Central memory CD8-positive, alpha-beta T cell (primary cell): ENCODE results near the gene KY.

Experiments
- ATAC-seq: fragments of 150-1000 bp; cut with Tn5 transposase; replicated peaks from 2 replicates; pipeline ENCODE4 v1.10.0; 2022; ENCODE audit warnings: mild to moderate bottlenecking, moderate FRiP score, moderate number of reproducible peaks; ENCODE audit not compliant: poor library complexity, severe bottlenecking; ENCODE audit errors: extremely low read depth
- DNase-seq, 2 donors: peaks; one replicate each; pipeline ENCODE4 v3.0.0; 2021; ENCODE audit warnings: low spot score in 2 of 2
- H3K27ac Mint-ChIP-seq: one replicate; pipeline ENCODE4 v1.8.0; 2022; ENCODE audit warnings: low read depth, mild to moderate bottlenecking, moderate library complexity, mixed read lengths
- H3K27me3 Mint-ChIP-seq: one replicate; pipeline ENCODE4 v1.8.0; 2022; ENCODE audit warnings: mixed read lengths
- H3K36me3 Mint-ChIP-seq: one replicate; pipeline ENCODE4 v1.8.0; 2022; ENCODE audit warnings: mild to moderate bottlenecking, moderate library complexity, mixed read lengths; ENCODE audit not compliant: insufficient read depth
- H3K4me1 Mint-ChIP-seq: one replicate; pipeline ENCODE4 v1.8.0; 2022; ENCODE audit warnings: mixed read lengths
- H3K4me3 Mint-ChIP-seq: one replicate; pipeline ENCODE4 v1.8.0; 2022; ENCODE audit warnings: mild to moderate bottlenecking, moderate library complexity, mixed read lengths
- H3K9me3 Mint-ChIP-seq: one replicate; pipeline ENCODE4 v1.8.0; 2022; ENCODE audit warnings: mixed read lengths

The KY gene

DNA sequence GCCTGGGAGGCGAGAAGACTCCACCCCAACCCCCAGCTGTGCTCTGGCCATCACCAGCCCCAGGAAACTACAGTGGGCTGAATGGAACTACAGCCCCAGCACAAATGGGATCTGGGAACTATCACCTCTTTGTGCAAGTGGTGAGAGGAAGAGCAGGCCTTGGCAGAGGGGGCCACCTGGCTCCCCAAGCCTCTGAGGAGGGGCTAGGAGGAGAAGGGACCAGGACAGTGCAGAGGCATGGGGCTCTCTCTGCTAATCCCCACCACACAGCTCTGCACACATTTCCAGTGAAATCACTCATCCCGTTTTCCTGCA is 31.6 kb downstream of the KY start:
- ATAC-seq = no peak
- Mint-ChIP-seq H3K9me3 (no peaks in the 10 kb centered on the region), H3K4me1 (no peaks in the 10 kb centered on the region), H3K36me3 (no peaks in the 10 kb centered on the region), H3K4me3 (no peak overlapping the region), H3K27me3 (no peaks in the 10 kb centered on the region), H3K27ac (no peak overlapping the region)
- DNase-seq = no peak

DNA sequence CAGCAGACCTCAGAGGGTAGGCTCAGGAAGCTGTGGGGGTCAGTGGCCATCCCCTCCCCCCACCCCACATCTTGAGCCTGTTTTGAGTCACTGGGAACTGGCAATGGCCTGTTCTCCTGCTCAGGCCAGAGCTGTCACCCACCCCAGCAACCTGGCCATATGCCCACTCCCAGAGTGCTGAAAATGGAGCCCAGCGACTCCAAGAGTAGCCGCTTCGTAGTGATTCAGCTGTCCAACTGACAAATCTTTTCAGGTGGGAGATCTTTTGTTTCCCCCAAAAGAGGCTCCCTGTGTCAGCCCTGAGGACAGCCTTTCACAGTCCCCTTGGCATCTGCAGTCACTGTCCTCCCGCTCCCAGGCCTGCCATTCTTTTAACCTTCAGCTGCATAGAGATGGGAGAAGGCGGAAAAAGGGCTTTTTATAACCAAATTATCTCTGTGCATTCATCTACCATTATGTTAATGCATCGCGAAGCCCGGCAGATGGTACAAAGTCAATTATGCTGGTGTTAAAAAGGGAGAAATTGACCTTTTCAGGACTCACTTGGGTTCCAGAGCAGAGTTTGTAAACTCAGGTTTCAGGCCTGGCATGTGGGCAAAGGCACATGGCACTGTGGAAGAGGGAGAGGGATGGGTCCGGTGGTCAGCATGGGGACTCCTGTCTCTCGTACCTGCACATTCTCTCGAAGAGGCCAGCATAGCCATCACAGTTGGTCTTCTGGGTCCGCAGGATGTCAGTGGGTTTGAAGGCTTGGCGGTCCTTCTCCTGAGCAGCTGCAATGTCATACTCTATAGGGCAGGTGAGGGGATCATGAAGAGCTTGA is 32.1 kb downstream of the KY start:
- no peak overlapping the region for H3K4me3 Mint-ChIP-seq
- no peaks in the 10 kb centered on the region for H3K36me3 Mint-ChIP-seq
- H3K9me3 Mint-ChIP-seq = no peaks in the 10 kb centered on the region
- DNase-seq (no peak), ATAC-seq (no peak)
- no peaks in the 10 kb centered on the region for H3K4me1 Mint-ChIP-seq
- no peak overlapping the region for H3K27ac Mint-ChIP-seq
- H3K27me3 Mint-ChIP-seq = no peaks in the 10 kb centered on the region

DNA sequence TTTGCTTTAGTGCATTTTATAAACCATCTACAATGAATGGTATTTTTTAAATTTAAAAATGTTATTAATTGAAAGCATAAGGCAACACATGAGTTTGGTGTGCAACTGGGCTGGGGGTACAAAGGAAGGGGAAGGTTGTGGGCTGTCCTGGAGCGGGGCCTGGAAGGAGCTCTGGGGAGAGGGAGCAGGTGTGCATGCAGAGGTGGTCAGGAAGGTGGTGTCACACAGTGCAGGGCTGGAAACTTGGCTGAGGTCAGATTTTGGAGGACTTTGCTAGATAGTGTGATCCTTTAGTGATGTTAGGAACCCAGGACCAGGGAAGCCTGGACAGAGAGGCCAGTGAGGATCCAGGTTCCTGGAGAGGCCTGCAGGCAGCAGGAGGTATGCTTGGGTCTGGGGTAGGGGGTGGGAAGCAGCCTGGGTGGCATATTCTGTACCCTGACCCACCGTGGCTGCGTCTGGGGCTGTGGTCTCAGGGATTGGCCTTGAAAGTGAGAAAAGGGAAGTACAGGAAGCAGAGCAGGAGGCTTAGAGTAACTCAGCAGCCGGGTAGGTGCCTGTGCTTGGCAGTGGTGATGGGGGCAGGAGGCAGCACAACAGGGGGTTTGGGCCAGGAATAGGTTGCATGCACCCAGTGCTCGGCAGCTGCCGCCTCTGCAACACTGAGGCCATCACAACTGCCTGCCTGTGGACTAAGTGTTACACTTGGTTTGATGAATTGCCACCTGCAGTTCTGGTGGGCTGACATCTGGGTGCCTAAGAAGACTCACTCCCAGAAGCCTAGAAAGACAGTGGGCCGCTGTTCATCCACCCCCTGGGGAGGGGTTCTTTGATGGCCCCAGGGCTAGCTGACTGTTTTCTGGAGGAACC is 33.0 kb downstream of the KY start:
- H3K9me3 Mint-ChIP-seq = no peaks in the 10 kb centered on the region
- no peaks in the 10 kb centered on the region for H3K27me3 Mint-ChIP-seq
- DNase-seq (no peak), ATAC-seq (no peak)
- H3K4me1 Mint-ChIP-seq = no peaks in the 10 kb centered on the region
- H3K4me3 Mint-ChIP-seq = no peak overlapping the region
- H3K36me3 Mint-ChIP-seq = no peaks in the 10 kb centered on the region
- no peak overlapping the region for H3K27ac Mint-ChIP-seq

DNA sequence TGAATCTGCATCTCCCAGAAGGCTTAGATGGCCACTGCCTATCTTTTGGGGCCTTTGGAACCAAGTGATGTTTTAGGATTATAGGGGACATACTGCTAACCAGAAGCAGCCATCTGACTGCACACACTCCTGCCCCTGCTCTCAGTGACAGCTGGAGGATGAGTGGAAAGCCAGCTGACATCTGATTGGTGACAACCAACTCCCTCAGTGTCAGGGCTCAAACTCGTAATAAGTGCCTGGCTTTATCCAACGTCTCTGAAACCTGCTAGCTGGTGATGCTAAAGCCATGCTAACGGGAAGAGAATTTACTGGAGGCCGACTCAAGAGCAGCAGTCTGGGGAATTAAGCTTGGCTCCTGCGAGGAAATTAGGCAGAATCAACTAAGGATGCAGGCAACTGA is 35.1 kb downstream of the KY start:
- DNase-seq (no peak), ATAC-seq (no peak)
- H3K27me3 Mint-ChIP-seq = peaks cover 5% of the 10 kb centered on the region
- H3K9me3 Mint-ChIP-seq = no peaks in the 10 kb centered on the region
- no peaks in the 10 kb centered on the region for H3K36me3 Mint-ChIP-seq
- H3K27ac Mint-ChIP-seq = no peak overlapping the region
- H3K4me3 Mint-ChIP-seq = no peak overlapping the region
- H3K4me1 Mint-ChIP-seq = no peaks in the 10 kb centered on the region

DNA sequence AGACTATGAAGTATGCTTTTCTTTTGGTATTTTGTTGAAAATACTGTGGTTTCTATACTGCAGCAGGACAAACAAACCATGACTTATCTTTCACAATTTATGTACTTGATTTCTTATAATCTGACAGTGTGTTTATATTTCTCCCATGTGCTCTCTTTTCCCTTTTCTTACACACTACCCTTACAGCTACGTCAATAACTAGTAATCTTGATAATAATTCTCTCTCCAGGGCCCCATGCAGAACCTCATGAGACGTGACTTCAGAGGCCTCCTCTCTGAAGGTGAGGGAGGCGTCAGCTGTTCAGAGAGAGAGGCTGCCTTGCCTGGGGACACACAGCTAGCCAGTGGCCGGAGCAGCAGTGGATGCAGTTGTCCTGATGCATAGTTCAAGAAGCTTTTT is 35.9 kb downstream of the KY start:
- H3K36me3 Mint-ChIP-seq = no peaks in the 10 kb centered on the region
- H3K4me3 Mint-ChIP-seq = no peak overlapping the region
- peaks cover 13% of the 10 kb centered on the region for H3K27me3 Mint-ChIP-seq
- no peaks in the 10 kb centered on the region for H3K4me1 Mint-ChIP-seq
- ATAC-seq (no peak), DNase-seq (no peak)
- no peak overlapping the region for H3K27ac Mint-ChIP-seq
- no peaks in the 10 kb centered on the region for H3K9me3 Mint-ChIP-seq

DNA sequence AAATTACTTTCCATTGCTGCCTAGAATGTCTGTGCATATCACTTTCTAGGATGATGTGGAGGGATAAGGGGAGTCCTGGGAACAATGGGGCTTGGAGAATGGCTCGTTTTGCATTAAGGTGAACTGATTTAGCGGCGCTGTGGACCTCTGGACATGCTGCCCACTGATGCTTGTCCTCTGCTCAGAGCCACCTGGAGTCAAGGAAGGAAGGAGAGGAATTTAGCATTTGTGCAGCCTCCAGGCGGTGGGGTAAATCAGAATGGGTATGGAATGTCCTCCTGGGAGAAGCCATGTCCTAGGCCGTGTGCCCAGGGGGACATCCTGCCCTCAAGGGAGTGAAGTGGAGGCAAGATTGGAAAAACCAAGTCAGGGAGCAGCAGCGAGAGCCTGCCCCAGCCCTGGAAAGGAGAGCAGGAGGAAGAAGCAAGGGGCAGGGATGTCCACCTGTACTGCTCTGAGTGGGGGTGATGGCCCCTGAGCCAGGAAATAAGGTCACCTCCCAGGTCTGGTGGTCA is 37.8 kb downstream of the KY start:
- Mint-ChIP-seq H3K27me3 (peaks cover 31% of the 10 kb centered on the region), H3K27ac (no peak overlapping the region), H3K9me3 (no peaks in the 10 kb centered on the region), H3K36me3 (no peaks in the 10 kb centered on the region), H3K4me1 (no peaks in the 10 kb centered on the region), H3K4me3 (no peak overlapping the region)
- ATAC-seq (no peak), DNase-seq (no peak)

DNA sequence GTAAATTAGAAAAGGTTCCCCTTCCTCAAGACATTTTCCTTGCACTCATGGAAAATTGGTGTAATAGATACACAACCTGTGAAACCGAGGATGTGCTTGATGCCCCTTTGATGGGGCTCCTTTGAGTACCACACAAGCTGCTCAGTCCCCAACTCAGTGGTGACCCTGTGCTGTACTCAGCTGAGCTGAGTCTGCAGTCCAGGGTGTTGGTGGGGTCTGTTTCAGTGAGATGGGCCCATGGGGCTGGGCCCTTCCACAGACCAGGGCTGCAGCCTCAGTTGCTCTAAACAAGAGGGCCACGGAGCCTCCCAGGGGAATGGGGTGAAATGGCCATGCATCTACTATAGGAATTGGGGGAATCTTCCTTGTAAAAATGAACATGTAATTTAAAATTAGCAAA is 39.3 kb downstream of the KY start:
- Mint-ChIP-seq H3K36me3 (no peaks in the 10 kb centered on the region), H3K9me3 (no peaks in the 10 kb centered on the region), H3K4me1 (no peaks in the 10 kb centered on the region), H3K27me3 (peaks cover 31% of the 10 kb centered on the region), H3K27ac (no peak overlapping the region), H3K4me3 (no peak overlapping the region)
- no peak for ATAC-seq
- DNase-seq = no peak

DNA sequence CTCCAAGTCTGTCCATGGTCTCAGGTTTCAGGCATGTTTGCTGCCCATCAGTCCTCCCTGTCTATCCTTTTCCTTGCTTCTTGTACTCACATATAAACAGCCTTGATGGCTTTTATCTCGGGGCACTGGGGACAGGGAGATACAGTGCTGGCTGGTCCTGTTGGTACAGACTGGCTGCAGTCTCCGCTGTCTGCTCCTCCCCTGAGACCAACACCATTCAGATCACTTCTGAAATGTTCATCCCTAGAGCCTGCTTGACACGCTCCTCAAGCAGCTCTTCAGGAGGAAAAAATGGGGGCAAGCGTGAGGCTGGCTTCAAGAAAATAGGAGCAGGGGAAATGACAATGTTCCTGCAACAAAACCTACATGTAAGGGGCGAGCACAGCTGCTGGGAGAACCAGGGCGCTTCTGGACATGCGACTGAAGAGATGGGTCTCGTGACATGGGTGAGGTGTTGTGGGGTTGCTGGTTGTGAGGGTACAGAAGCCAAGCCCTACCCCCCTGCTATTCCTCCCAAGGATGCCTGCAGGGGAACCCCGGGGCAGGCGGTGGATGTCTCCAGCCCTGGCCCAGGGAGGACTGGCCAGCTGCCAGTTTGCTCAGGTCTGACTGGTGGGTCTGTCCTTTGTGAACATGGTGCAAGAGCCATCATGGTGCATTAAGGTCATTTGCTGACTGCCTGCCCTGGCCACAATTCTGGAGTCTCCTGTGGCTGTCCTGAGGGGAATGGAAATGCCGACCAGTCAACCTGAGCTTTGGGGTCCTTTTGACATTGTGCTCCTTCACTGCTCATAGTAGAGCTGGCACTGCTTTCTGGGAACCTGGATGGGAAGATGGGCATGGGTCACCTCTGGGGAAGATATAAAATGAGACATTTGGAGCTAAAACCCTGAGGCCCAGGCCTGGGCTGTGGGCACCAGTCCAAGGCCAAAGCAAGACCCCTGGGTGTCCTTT is 40.1 kb downstream of the KY start:
- DNase-seq (no peak), ATAC-seq (no peak)
- H3K27me3 Mint-ChIP-seq = peaks cover 31% of the 10 kb centered on the region
- no peak overlapping the region for H3K27ac Mint-ChIP-seq
- no peak overlapping the region for H3K4me3 Mint-ChIP-seq
- no peaks in the 10 kb centered on the region for H3K4me1 Mint-ChIP-seq
- no peaks in the 10 kb centered on the region for H3K36me3 Mint-ChIP-seq
- no peaks in the 10 kb centered on the region for H3K9me3 Mint-ChIP-seq

DNA sequence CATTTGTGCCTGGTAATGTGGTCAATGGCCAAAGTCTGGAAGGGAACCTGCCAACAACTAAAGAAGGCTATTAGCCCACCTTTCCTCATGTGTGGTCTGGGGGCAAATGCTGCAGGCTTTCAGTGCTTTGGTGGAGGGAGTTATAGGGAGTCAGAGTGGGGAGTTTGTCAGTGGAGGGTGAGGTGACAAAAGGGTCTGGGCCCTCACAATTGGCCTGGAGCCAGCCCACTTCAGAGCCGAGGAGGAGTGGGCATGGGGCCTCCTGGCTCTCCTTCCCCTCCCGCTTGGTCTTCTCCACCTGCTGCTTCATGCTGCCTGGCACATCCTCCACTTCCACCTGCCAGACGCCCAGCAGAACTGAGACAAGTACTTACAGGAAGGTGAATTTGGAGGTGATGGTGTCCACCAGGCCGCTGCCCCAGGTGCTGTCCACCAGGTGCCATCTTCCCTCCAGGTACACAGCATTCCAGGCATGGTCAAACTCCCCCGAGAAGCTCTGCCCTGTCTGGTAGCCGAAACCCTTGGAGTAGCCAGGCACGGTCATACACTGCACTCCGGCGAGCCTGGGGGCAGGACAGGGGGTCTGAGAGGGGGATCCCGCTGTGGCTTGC is 40.9 kb downstream of the KY start:
- Mint-ChIP-seq H3K9me3 (no peaks in the 10 kb centered on the region), H3K4me3 (no peak overlapping the region), H3K4me1 (no peaks in the 10 kb centered on the region), H3K27ac (no peak overlapping the region), H3K27me3 (peaks cover 31% of the 10 kb centered on the region), H3K36me3 (no peaks in the 10 kb centered on the region)
- DNase-seq (no peak), ATAC-seq (no peak)

DNA sequence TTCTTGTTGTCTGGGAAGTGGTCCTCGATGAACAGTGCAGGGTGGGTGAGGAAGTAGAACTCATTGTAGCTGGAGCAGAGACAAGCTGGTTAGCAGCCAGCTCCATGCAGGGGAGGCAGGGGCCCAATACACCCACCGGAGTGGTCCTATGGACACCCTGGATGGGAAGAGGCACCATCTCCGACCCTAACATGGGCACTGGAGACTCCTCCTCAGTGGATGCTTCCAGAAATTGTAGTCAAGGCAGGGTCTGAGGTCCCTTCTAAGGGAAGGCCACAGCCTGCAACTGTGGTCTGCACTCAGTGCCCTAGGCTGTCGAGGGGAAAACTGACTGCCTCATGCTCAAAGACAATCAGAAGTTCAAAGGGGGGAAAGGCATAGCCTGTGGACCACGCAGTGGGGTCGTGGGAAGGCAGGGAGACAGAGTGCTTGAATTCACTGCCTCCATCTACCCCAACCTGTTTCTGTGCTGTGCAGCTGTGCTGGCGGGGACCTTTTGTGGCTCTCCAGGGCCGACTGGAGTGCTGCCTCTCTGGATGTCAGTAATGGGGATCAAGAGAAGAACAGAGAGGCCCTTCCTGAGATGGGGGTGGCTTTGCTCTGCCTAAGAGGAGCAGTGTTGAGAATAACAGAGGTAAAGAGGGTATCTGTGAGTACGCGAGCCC is 41.9 kb downstream of the KY start:
- Mint-ChIP-seq H3K27me3 (peaks cover 31% of the 10 kb centered on the region), H3K9me3 (no peaks in the 10 kb centered on the region), H3K4me1 (no peaks in the 10 kb centered on the region), H3K36me3 (no peaks in the 10 kb centered on the region), H3K4me3 (no peak overlapping the region), H3K27ac (no peak overlapping the region)
- no peak for ATAC-seq
- DNase-seq = no peak

DNA sequence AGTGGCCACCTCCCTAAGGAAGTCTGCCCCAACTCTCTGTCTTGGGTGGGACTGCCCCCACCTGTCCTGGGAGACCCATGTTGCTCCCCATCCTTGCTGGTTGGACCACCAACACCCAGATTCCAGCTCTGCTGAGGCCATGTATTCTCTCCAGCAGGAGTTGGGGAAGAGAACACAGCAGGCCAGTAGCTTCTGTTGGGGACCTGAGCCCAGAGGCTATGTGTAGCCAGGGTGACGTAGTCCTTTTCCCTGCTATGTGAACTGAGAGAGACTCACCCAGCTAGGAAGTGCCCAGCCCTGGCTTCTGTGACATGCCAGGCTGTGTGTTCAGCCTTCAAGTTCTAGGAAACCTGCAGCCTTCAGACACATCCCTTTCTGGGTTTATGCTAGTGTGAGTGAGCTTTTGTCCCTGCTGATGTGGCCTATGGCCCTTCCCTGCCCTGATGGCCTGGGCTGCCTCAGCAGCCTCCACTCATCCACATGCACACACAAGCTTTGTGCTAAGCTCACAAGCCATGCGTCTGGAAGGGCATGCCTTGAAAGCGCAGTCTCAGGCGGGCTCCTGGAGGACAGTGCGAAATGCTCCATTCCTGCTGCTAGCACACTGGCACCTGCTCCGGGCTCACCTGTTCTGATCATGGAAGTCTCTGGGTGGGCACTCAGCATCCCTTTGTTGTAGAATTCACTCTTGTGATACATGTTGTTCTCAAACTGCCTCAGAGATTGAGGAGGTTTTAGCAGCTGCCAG is 42.6 kb downstream of the KY start:
- no peak overlapping the region for H3K4me3 Mint-ChIP-seq
- no peak overlapping the region for H3K27ac Mint-ChIP-seq
- no peaks in the 10 kb centered on the region for H3K9me3 Mint-ChIP-seq
- H3K36me3 Mint-ChIP-seq = no peaks in the 10 kb centered on the region
- H3K4me1 Mint-ChIP-seq = no peaks in the 10 kb centered on the region
- H3K27me3 Mint-ChIP-seq = peaks cover 31% of the 10 kb centered on the region
- ATAC-seq = no peak
- DNase-seq = no peak
